ENCODE results near the gene ZC3H8. TPM values are rescaled to one million over a fixed set of nuclear protein-coding genes. Genes with fewer than 3 reads are reported as not detected.

ZC3H8 gene
- total and polyA plus RNA-seq, 2 donors (not counting 3 experiments of a cell fraction or from before 2014, with no cell fraction given): 0.95 to 7.1 TPM

GRCh38 chr2:112277596-112278220 lies 22.9 kb upstream of the ZC3H8 start:
- FAIRE-seq (no peak), DNase-seq (ENCODE audit: low read depth, low spot score) (no peak)
- Histone ChIP-seq H3K27ac (ENCODE audit: insufficient read depth, low read depth, low read length) (no peak overlapping the region), H4K20me1 (replicated peaks; ENCODE audit: control insufficient read depth, extremely low read depth, insufficient read depth, low read length) (no peaks in the 10 kb centered on the region), H3K27me3 (ENCODE audit: control insufficient read depth in 2 of 2, insufficient read depth in 2 of 2, low read length in 2 of 2) (no peaks in the 10 kb centered on the region), H3K4me1 (ENCODE audit: control insufficient read depth, extremely low read depth, insufficient read depth, low read length) (peaks cover 9% of the 10 kb centered on the region), H3K79me2 (ENCODE audit: control insufficient read depth, insufficient read depth, low read length) (no peaks in the 10 kb centered on the region), H3K9me1 (replicated peaks; ENCODE audit: control insufficient read depth, extremely low read depth, insufficient read depth, low read length) (no peaks in the 10 kb centered on the region), H3K4me3 (replicated peaks in 1 of 3; ENCODE audit: insufficient read depth in 1 of 3, low read depth in 1 of 3, low read length in 3 of 3) (no peak overlapping the region), H3K36me3 (ENCODE audit: control insufficient read depth in 2 of 2, extremely low read depth in 1 of 2, insufficient read depth in 2 of 2, low read length in 2 of 2) (no peaks in the 10 kb centered on the region), H2AFZ (ENCODE audit: low read depth, low read length) (no peak overlapping the region), H3K9me3 (replicated peaks; ENCODE audit: control insufficient read depth, insufficient read depth, low read length) (no peaks in the 10 kb centered on the region), H3K9ac (replicated peaks; ENCODE audit: extremely low read depth, insufficient read depth, low read length) (no peak overlapping the region), H3K4me2 (ENCODE audit: insufficient read depth, low read length) (no peak overlapping the region)
- ChIA-PET POLR2A (interaction anchor here (0.6 to 0.7 kb wide), 2 partner anchors 16 to 39 kb away, joined by 3 to 7 read pairs; no protein-coding TSS in a partner anchor), CTCF (interaction anchor here (0.8 to 1.5 kb wide), 3 partner anchors 10 to 36 kb away, joined by 3 to 4 read pairs (median 3); no protein-coding TSS in a partner anchor)
- intact Hi-C loops (cut with micrococcal nuclease) (loop anchor here (2.0 to 5.0 kb wide), 3 partner anchors 23 to 305 kb away; partner anchors contain the start of genes CHCHD5 and TMEM87B), dilution Hi-C loops (cut with MboI; ENCODE audit: extremely low pct_ligation_motif_present, low sequenced_read_pairs) (no loop called here)
- BruUV-seq (replicated peaks): no TSS peak
- no peak for TF ChIP-seq MYC (IDR thresholded peaks at IDR 0.05; ENCODE audit: low read depth, low read length)
- no peak for TF ChIP-seq POLR2A (IDR thresholded peaks at IDR 0.05; ENCODE audit: low read depth, low read length)
- TF ChIP-seq GATA2 (IDR thresholded peaks at IDR 0.05; ENCODE audit: insufficient read depth, insufficient read length, low read depth, low read length): no peak
- no peak for TF ChIP-seq FOS (IDR thresholded peaks at IDR 0.05; ENCODE audit: borderline replicate concordance, insufficient read depth, low read length)
- no peak for TF ChIP-seq MAX (IDR thresholded peaks at IDR 0.05; ENCODE audit: insufficient read depth, insufficient read length)
- no peak for TF ChIP-seq EZH2 (IDR thresholded peaks at IDR 0.05; ENCODE audit: borderline replicate concordance, low read depth, low read length, severe bottlenecking)
- no peak for TF ChIP-seq CTCF (IDR thresholded peaks at IDR 0.05; ENCODE audit: extremely low read depth in 1 of 2, insufficient read depth in 1 of 2, low read depth in 1 of 2, low read length in 2 of 2)
- TF ChIP-seq JUN (IDR thresholded peaks at IDR 0.05; ENCODE audit: borderline replicate concordance, insufficient read depth, insufficient read length, low read depth): no peak
- TF ChIP-seq POLR2AphosphoS5 (IDR thresholded peaks at IDR 0.05; ENCODE audit: insufficient read depth, low read depth, low read length): no peak
